ENCODE data around the gene CCDC7.
"Not testable (repeated sequence)": the region's sequence is repeated elsewhere in the genome, so short reads cannot be mapped to it uniquely, and the experiment has no call there.

Gene CCDC7

DNA sequence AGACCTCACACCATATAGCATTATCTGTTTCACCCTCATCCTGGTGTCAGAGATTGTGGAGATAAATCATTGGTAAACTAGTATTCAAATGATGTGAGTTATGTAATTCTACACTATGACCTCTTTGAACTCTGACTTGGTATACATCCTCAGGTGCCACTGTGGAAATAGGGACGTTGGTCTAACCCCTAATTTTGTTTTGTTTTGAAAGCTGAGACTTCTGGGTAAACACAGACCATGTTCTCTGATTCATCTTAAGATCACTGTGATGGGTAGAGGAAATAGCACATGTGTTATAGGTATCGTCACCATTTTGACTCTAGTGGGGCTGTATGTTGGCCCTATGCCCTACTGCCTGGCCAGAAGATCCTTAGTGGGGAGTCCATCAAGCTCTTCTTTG is 241.6 kb downstream of the CCDC7 start:
- DNase-seq (ENCODE audit: low read depth in 1 of 2, low spot score in 1 of 2): no peak

DNA sequence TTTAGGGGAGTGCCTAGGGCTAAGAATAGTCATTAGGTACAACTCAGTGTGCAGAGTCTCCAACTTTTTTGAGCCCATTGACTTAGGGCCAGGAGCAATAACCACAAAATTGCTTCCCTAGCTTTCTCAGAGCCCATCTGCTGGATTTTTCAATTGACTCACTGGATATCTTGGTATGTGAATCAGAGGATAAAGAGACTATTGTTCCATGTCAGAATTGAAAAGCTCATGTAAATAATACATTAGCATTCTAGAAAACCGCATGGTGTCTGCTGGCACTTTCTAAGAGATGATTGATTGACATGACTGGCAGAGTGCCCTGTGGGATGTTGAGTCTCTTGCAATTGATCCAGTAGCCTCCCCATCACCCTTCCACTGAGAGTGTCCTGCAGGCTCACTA is 246.2 kb downstream of the CCDC7 start:
- DNase-seq (ENCODE audit: low read depth in 1 of 2, low spot score in 1 of 2): no peak

DNA sequence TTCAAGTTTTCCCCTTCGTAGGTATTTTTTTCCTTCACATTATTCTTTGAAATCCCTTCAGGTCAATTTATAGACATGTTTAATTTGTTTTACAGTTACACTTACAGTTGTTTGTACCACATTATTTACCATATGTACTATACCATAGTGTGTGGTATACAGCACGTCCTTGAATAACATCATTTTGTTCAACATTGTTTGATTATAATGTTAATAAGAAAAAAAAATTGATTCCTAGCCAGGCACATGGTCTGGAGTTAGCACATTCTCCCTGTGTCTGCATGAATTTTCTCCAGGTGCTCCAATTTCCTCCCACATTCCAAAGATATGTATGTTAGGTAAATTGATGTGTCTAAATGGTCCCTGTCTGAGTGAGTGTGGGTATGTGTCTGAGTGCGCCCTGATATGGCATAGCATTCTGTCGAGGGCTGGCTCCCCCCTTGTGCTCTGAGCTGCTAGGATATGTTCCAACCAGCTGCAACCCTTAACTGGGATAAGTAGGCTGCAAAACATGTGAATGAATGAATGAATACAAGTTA is 247.6 kb downstream of the CCDC7 start:
- DNase-seq (ENCODE audit: low read depth in 1 of 2, low spot score in 1 of 2): no peak

DNA sequence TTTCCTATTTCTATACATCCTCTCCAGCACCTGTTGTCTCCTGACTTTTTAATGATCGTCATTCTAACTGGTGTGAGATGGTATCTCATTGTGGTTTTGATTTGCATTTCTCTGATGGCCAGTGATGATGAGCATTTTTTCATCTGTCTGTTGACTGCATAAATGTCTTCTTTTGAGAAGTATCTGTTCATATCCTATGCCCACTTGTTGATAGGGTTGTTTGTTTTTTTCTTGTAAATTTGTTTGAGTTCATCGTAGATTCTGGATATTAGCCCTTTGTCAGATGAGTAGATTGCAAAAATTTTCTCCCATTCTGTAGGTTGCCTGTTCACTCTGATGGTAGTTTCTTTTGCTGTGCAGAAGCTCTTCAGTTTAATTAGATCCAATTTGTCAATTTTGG is 253.7 kb downstream of the CCDC7 start:
- DNase-seq (ENCODE audit: low read depth in 1 of 2, low spot score in 1 of 2): not testable (repeated sequence)

DNA sequence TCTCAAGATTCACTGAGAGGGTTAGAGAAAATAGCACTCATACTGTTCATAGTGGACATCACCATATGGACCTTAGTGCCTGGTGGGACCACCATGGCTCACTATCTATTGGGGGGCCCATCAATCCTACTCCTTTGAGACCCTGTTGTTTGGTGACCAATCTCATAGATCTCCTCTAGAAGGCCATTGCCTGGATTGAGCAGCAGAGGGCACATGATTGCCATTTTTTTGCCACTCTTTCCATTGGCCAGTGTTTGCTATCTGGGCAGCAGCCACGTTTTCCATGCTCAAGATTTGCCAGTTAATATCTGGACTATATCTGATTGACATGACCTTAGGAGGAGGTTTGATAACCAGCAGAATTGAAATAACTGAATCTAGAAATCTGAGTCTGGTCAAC is 267.6 kb downstream of the CCDC7 start:
- DNase-seq (ENCODE audit: low read depth in 1 of 2, low spot score in 1 of 2): no peak

DNA sequence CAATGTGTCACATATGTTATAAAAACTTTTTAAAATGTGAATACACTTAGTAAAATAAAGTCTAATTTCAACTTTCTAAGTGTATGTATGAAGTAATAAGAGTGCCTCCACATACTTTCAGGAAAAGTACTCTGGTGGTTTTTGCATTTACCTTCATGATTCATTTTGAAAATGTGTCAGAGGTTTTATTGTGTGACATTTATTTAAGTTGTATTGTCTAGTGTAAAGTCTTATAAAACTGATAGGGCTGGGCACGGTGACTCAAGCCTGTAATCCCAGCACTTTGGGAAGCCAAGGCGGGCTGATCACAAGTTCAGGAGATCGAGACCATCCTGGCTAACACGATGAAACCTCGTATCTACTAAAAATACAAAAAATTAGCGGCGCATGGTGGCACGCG is 285.6 kb downstream of the CCDC7 start:
- DNase-seq (ENCODE audit: low read depth in 1 of 2, low spot score in 1 of 2): no peak

DNA sequence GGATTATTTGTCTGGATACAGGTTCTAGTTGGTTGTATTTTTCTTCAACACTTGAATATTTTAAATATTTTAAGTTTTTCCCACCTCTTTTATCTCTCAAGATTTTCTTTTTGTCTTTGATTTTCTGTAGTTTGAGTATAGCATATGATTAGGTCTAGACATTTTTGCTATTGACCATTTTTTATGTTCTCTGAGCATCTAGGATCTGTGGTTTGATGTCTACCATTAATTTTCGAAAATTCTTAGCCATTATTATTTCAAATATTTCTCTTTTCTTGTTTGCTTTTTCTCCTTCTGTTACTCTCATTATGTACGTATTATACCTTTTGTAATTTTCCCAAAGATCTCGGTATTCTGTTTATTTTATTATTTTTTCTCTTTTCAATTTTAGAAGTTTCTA is 293.0 kb downstream of the CCDC7 start:
- no peak for DNase-seq (ENCODE audit: low read depth in 1 of 2, low spot score in 1 of 2)

DNA sequence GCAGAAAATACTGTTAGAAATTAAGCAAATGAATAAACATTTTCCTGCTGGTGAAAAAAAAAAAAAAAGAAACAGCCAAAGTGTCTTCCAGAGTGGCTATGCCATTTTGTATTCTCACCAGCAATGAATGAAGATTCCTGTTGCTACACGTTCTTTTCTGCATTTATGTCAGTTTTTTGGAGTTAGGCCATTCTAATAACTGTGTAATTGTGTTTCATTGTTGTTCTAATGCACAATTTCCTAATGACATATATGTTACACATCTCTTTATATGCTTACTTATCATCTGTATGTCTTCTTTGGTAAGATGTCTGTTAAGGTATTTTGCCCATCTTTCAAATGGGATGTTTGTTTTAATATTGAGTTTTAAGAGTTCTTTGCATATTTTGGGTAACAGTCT is 298.4 kb downstream of the CCDC7 start:
- no peak for DNase-seq (ENCODE audit: low read depth in 1 of 2, low spot score in 1 of 2)

DNA sequence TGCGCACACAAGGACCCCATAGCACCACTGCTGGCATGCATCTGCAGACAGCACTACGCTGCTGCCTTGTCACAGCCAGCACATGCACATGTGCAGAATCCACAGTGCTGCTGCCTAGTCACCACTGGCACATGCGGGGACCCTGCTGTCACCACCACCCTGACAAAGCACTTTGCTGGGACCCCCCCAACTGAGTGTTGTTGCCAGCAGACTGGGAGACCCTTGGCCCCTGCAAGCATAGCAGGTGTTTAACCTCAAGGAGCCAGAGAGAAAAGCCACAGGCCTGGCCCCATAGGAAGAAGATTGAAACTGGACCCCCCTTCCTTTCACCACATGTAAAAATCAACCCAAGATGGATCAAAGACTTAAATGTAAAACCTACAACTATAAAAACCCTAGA is 300.9 kb downstream of the CCDC7 start:
- DNase-seq (ENCODE audit: low read depth in 1 of 2, low spot score in 1 of 2): no peak

DNA sequence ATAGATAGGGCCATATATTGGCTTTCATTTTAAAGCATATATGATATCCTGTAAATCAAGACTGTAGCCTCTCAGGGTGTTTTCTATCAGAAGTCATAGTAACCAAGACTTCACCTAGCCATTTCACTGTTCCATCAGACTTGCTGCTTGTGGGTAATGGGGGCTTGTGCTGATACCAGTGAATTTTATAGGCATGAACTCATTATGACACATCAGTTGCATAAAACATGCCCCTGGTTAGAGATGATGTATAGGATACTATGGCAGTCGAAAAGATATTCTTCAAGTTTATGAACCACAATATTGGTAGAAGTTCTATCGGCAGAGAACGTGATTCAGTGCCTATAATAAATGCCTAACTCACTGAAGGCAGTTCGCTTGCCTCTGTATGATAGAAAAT is 305.6 kb downstream of the CCDC7 start:
- DNase-seq (ENCODE audit: low read depth in 1 of 2, low spot score in 1 of 2): no peak

DNA sequence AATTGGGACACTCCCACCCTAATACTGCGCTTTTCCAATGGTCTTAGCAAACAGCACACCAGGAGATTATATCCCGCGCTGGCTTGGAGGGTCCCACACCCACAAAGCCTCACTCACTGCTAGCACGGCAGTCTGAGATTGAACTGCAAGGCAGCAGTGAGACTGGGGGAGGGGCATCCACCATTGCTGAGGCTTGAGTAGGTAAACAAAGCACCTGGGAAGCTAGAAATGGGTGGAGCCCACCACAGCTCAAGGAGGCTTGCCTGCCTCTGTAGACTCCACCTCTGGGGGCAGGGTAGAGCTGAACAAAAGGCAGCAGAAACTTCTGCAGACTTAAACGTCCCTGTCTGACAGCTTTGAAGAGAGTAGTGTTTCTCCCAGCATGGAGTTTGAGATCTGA is 309.0 kb downstream of the CCDC7 start:
- not testable (repeated sequence) for DNase-seq (ENCODE audit: low read depth in 1 of 2, low spot score in 1 of 2)

DNA sequence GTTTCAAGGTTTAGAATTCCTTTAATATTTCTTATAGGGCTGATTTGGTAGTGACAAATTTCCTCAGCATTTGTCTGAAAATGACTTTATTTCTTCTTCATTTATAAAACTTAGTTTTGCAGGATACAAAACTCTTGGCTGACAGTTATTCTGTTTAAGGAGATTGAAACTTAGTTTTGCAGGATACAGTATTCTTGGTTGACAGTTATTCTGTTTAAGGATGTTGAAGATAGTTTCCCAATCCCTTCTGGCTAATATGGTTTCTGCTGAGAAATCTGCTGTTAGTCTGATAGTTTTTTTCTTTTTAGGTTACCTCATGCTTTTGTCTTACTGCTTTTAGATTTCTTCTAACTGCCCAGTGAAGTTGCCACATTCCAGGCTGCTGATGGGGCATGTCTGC is 325.3 kb downstream of the CCDC7 start:
- DNase-seq (ENCODE audit: low read depth in 1 of 2, low spot score in 1 of 2): no peak

DNA sequence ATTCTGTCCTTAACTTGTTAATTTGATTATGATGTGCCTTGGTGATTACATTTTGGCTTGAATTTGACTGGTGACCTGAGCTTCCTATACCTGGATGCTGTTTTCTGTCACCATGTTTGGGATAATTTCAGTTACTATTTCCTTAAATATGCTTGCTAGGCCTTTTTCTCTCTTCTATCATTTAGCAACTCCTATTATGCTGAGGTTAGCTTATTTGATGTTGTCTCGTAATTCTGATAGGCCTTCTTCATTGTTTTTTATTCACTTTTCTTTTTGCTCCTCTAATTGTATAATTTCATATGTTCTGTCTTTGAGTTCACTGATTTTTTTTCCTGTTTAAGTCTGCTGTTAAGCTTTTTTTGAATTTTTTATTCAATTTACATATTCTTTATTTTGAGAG is 327.2 kb downstream of the CCDC7 start:
- DNase-seq (ENCODE audit: low read depth in 1 of 2, low spot score in 1 of 2): no peak

DNA sequence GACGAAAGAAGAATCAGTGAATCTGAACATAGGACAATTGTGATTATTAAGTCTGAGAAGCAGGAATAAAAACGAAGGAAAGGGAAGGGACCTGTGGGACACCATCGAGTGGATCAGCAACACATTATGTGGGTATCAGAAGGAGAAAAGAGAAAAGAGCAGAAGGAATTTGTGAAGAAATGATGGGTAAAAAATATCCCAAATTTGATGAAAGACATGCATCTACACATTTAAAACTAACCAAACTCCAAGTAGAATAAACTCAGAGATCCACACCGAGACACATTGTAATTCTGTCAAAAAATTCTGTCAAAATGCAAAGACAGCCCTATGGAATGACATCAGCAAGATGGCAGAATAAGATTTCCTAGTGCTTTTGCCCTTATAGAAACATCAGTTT is 341.0 kb downstream of the CCDC7 start:
- DNase-seq (ENCODE audit: low read depth in 1 of 2, low spot score in 1 of 2): no peak

DNA sequence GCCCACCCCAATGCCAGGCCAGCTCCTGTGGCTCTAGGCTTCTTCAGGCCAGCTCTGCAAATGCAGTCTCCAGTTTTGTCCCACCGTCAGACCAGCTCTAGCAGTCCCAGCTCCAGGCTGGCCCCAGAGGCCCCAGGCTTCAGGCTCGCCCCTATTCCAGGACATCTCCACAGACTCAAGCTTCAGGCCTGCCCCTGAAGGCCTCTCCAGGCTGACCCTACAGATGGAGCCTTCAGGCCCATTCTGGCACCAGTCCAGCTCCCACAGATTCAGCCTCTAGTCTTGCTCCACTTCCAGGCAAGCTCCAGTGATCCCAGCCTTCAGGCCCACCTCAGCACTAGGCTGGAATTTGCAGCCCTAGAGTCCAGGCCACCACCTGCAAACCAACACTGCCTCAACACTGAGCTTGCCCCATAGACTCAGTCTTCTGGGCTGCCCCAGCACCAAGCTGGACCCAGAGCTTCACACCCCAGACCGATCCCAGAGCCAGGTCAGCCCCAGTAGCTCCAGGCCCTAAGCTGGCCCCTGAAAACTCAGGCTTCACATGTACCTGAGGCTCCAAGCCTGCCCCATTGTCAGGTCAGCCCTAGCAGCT is 341.8 kb downstream of the CCDC7 start:
- no peak for DNase-seq (ENCODE audit: low read depth in 1 of 2, low spot score in 1 of 2)

DNA sequence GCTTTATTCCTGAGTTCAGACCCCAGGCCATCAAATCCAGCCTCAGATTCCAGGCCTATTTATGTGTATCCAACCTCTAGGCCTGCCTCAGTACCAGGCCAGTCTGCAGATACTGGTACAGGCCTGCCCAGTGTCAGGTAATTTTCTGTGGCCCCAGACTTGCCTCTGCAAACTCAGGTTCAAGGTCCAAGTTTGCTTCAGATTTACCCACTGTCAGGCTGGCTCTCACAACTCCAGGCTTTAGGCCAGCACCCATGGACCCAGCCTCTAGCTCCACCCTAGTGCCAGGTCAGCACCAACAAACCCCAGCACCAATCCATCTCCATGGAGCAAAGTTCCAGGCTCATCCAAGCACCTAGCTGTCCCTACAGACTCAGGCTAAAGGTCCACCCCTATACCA is 342.4 kb downstream of the CCDC7 start:
- DNase-seq (ENCODE audit: low read depth in 1 of 2, low spot score in 1 of 2): no peak

DNA sequence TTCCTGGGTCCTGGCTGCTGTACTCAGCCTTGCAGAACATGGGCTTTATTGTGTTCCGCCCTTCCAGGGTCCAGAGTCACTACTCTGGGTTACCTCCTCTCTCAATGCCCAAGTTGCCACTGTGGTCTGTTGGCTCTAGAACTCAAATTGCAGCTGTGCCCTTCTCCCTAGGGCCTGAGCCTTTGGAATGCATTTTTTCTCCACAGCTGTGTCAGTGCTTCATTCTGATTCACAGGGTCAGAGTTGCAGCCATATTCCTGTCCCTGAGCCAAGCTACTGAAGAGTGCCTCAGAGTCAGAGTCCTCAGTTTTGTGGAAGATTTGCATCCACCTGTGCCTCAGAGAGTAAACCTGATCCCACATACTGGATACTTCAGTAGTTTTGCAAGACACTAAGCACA is 344.5 kb downstream of the CCDC7 start:
- no peak for DNase-seq (ENCODE audit: low read depth in 1 of 2, low spot score in 1 of 2)

DNA sequence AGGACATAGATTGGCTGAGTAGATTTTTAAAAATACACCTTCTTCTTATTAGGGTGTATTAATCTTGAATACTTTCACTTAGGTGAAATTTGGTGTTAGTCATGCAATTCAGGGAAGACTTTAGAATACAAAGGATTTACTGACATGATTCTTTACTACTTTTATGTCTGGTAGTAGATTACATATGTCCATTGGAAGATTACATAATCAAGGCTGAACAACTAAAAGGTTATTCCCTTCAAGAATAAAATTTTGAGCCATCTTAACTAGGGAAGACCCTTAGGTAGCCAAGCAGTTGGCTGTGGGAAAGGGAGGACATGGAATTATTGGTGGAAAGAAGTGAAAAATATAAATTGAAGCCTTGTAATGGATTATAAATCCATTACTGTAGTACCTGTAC is 347.1 kb downstream of the CCDC7 start:
- no peak for DNase-seq (ENCODE audit: low read depth in 1 of 2, low spot score in 1 of 2)

DNA sequence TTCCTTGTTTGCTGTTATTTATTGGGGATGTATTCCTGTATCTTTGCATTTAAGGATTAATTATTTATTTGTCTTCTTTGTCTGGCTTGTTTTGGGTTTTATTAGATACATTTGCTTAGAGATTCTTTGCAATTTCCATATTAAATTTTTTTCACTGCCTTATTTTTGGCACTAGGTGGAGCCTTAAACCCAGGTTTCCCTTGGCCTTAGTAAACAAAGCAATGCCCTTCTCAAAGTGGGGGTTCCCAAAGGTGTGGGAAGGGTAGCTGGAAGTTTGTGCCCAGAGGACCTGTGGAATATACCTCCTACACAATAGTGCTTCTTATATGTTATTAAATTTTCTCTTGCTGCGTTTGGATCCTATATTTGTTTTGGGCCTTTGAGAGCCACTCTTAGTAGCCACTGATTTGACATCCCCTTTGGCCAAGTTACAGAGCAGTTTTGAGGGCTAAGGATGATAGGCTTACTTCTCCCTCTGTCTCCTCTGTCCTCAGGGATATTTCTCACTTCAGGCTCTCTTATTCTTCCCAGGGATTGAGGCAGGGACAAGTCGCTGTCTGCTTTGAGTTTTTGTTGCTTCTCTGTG is 349.8 kb downstream of the CCDC7 start:
- no peak for DNase-seq (ENCODE audit: low read depth in 1 of 2, low spot score in 1 of 2)

DNA sequence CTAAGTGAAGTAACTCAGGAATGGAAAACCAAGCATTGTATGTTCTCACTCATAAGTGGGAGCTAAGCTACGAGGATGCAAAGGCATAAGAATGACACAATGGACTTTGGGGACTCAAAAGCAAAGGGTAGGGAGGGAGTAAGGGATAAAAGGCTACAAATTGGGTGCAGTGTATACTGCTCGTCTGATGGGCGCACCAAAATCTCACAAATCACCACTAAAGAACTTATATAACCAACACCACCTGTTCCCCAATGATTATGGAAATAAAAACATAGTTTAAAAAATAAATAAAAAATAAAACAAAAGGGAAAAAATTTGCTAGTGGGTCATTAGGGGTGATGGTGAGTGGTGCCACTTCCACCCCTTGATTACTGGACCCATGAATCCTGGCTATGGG is 351.5 kb downstream of the CCDC7 start:
- DNase-seq (ENCODE audit: low read depth in 1 of 2, low spot score in 1 of 2): not testable (repeated sequence)

DNA sequence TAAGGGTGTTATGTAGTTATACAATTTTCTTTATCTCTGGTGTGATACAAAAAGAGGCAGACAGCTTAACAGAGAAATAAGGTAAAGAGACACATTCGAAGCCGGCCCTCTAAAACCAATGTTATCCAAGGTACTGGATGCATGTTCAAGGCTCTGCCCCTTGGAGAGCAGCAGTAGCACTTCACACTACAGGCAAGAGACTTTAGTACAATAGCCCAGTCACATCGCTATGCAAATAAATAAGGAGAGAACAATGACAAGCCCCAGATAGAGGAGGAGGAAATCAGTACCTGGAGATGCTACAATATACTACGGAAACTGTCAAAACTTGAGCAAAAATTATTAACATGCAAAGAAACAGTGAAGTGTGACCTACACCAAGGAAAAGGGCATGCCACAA is 401.0 kb downstream of the CCDC7 start:
- DNase-seq (ENCODE audit: low read depth in 1 of 2, low spot score in 1 of 2): no peak

DNA sequence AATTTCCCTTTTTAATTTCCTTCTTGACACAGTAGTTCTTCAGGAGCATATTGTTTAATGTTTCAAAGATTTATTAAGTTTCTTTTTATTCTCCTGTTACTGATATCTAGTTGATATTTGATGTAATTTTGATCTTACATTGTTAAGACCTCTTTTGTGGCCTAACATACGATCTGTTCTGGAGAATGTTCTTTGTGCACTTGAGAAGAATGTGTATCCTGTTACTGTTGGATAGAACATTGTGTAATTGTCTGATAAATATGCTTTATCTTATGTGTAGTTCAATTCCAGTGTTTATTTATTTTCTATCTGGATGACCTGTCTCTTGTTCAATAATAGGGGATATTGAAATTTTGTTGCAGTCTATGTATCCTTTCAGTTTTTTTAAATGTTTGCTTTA is 405.4 kb downstream of the CCDC7 start:
- DNase-seq (ENCODE audit: low read depth in 1 of 2, low spot score in 1 of 2): no peak

DNA sequence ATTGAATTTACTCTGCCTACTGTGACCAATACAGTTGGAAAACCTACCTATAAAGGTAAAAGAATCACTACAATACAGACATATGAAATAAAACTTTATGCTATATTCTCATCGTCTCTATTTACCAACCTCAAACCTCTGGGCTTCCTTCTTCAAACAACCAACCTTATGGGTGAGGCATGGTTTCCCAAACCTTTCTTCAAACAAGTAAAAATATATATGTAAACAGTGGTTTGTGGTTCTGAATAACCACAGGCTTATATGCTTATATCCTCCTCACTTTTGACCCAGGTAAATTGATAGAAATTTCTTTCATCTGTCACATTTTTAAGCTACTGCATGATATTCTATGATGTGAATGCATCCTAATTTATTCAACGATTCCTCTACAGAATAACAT is 408.5 kb downstream of the CCDC7 start:
- no peak for DNase-seq (ENCODE audit: low read depth in 1 of 2, low spot score in 1 of 2)

All from stimulated activated CD4-positive, alpha-beta T cell treated with anti-CD3 and anti-CD28 coated beads, Interleukin-15, amount 100 ng/mL, for 1 hour (primary cell).